ENCODE data around the gene DDX39B. TPM values are rescaled to one million over a fixed set of nuclear protein-coding genes. Genes with fewer than 3 reads are reported as not detected.

The DDX39B gene
- total and polyA plus RNA-seq, 2 of the 4 experiments (the other 2 are of a cell fraction): 371 to 796 TPM

- Histone ChIP-seq H3K4me3 (ENCODE audit: insufficient read depth, low read depth, low read length) (no peak overlapping the region), H3K4me2 (ENCODE audit: low read depth, low read length) (no peak overlapping the region), H3K14ac (replicated peaks; ENCODE audit: low read depth, low read length) (no peak overlapping the region), H3K4me1 (ENCODE audit: control insufficient read depth, insufficient read depth, low read length) (no peaks in the 10 kb centered on the region), H3K56ac (ENCODE audit: extremely low read depth, insufficient read depth, low read length) (no peak overlapping the region), H3K18ac (ENCODE audit: low read depth, low read length) (no peak overlapping the region), H3K27ac (ENCODE audit: insufficient read depth, low read length) (no peak overlapping the region), H3K4ac (ENCODE audit: low read depth, low read length) (no peak overlapping the region), H2AK9ac (replicated peaks; ENCODE audit: low read depth, low read length, poor library complexity) (no peak overlapping the region), H3K9ac (ENCODE audit: low read depth, low read length) (no peak overlapping the region), H2BK20ac (ENCODE audit: low read depth, low read length) (no peak overlapping the region), H4K5ac (ENCODE audit: low read depth, low read length) (no peak overlapping the region), H2BK15ac (ENCODE audit: low read depth, low read length) (no peak overlapping the region), H3K9me1 (ENCODE audit: insufficient read depth, low read length) (no peaks in the 10 kb centered on the region), H3K79me1 (ENCODE audit: low read depth in 1 of 2, low read length in 2 of 2) (no peaks in the 10 kb centered on the region), H3K36me3 (ENCODE audit: control insufficient read depth, insufficient read depth, low read length) (no peaks in the 10 kb centered on the region), H2AK5ac (ENCODE audit: low read depth, low read length) (no peak overlapping the region), H2AFZ (replicated peaks; ENCODE audit: low read length, poor library complexity) (peak overlapping the region; percentile 21), H2BK5ac (ENCODE audit: low read depth, low read length, poor library complexity, severe bottlenecking) (no peak overlapping the region), H3K9me3 (ENCODE audit: control insufficient read depth, insufficient read depth, low read length) (no peaks in the 10 kb centered on the region), H4K20me1 (ENCODE audit: insufficient read depth, low read length) (no peaks in the 10 kb centered on the region), H3K23ac (ENCODE audit: low read depth, low read length) (no peak overlapping the region), H4K8ac (ENCODE audit: low read depth in 2 of 2, low read length in 2 of 2) (no peak overlapping the region), H4K91ac (ENCODE audit: insufficient read depth, low read depth, low read length) (no peak overlapping the region), H3K27me3 (ENCODE audit: control insufficient read depth, insufficient read depth, low read length) (peaks cover 38% of the 10 kb centered on the region), H2BK120ac (ENCODE audit: low read depth, low read length) (no peak overlapping the region)
- DNase-seq (no peak), ATAC-seq (ENCODE audit: low read depth) (no peak)
- ChIA-PET POLR2A (ENCODE audit: unreplicated experiment) (no interaction called here), CTCF (interaction anchor here (0.6 to 1.4 kb wide), 2 partner anchors 18 to 20 kb away, joined by 3 read pairs; partner anchors contain the start of gene NCR3)
- in situ Hi-C loops (cut with MboI; ENCODE audit: low sequenced_read_pairs): no loop called here
- TF ChIP-seq BHLHE40 (IDR thresholded peaks at IDR 0.05; ENCODE audit: low read depth, low read length) (no peak), RCOR1 (IDR thresholded peaks at IDR 0.05; ENCODE audit: insufficient replicate concordance, low read length) (no peak), FOS (IDR thresholded peaks at IDR 0.05; ENCODE audit: low read depth, low read length) (no peak), NFE2L2 (IDR thresholded peaks at IDR 0.05; ENCODE audit: low read depth, low read length) (no peak), RAD21 (IDR thresholded peaks at IDR 0.05; ENCODE audit: low read length) (no peak), SMC3 (IDR thresholded peaks at IDR 0.05; ENCODE audit: low read depth, low read length) (no peak), POLR2A (IDR thresholded peaks at IDR 0.05; ENCODE audit: low read depth, low read length) (no peak), MAZ (IDR thresholded peaks at IDR 0.05; ENCODE audit: borderline replicate concordance, low read depth, low read length) (no peak), MXI1 (IDR thresholded peaks at IDR 0.05; ENCODE audit: borderline replicate concordance, low read depth, low read length) (no peak), RFX5 (IDR thresholded peaks at IDR 0.05; ENCODE audit: low read depth, low read length) (no peak), CEBPB (IDR thresholded peaks at IDR 0.05; ENCODE audit: low read depth, low read length) (no peak), CTCF (conservative IDR thresholded peaks at IDR 0.05; ENCODE audit: low read depth, low read length) (no peak)
- 59% methylated on average over 3 of the region's 14 CpGs; no CpG with 5 or more reads in 1 of the 2 experiments for WGBS, 2 experiments (ENCODE audit: extremely low coverage in 2 of 2, insufficient read length in 1 of 2)
- dilution Hi-C loops (cut with HindIII; ENCODE audit: low sequenced_read_pairs, unreplicated experiment): no loop called here
- BruUV-seq (replicated peaks): no TSS peak
- intact Hi-C loops (cut with micrococcal nuclease): no loop called here
Measured at GRCh38 chr6:31574106-31575061, 32.6 kb upstream of the DDX39B start.
